B cell (primary cell): ENCODE measurements around the gene SHC3. TPM values are rescaled to one million over a fixed set of nuclear protein-coding genes. Genes with fewer than 3 reads are reported as not detected.

Source experiments
- ATAC-seq: fragments of 200-7000 bp; cut with Tn5 transposase; one replicate; pipeline ENCODE4 v1.10.0; 2021; ENCODE audit warnings: low read depth, mild to moderate bottlenecking, moderate number of reproducible peaks, moderate library complexity
- CTCF ChIA-PET: fragments of 350-600 bp; sonication (Branson Sonifier 250); formaldehyde crosslinking; loops from one replicate; lab custom pipeline; 2021; ENCODE audit warnings: antibody characterized with exemption, inconsistent platforms; lab: Charles Lee
- POLR2A ChIA-PET: fragments of 350-600 bp; sonication (Branson Sonifier 250); formaldehyde crosslinking; loops from one replicate; lab custom pipeline; 2021; ENCODE audit warnings: antibody characterized with exemption; lab: Charles Lee
- DNase-seq: peaks from one replicate; pipeline ENCODE4 v3.0.0; 2013
- H2AFZ ChIP-seq: 2 replicates; pipeline ENCODE4 v1.6.1; 2012; ENCODE audit warnings: mild to moderate bottlenecking, low read depth, low read length; ENCODE audit not compliant: insufficient read depth, poor library complexity, severe bottlenecking
- H3K27ac ChIP-seq, 2 donors: 1 replicate in 1 of 2; 2 replicates in 1 of 2; pipeline ENCODE4 v1.5.1; 2012 to 2013; ENCODE audit warnings: low read length in 2 of 2, mild to moderate bottlenecking in 2 of 2, moderate library complexity in 1 of 2
- H3K27me3 ChIP-seq, 4 experiments: fragments of 200-600 bp in 1 of 4; sonication (generic) in 1 of 4; replicated peaks in 1 of 4; 1 replicate in 2 of 4; 2 replicates in 2 of 4; pipeline versions ENCODE4 v1.6.1 to v1.7.0; 2013 to 2016; ENCODE audit warnings: low read length in 3 of 4, mild to moderate bottlenecking in 2 of 4, mixed read lengths in 1 of 4, moderate library complexity in 1 of 4; ENCODE audit not compliant: insufficient read depth in 4 of 4, control insufficient read depth in 3 of 4; ENCODE audit errors: control extremely low read depth in 1 of 4
- H3K36me3 ChIP-seq, 2 experiments: replicated peaks in 1 of 2; 1 replicate in 1 of 2; 2 replicates in 1 of 2; pipeline versions ENCODE4 v1.6.1 to v1.7.1; 2013; ENCODE audit warnings: low read length in 1 of 2; ENCODE audit not compliant: insufficient read depth in 2 of 2, control insufficient read depth in 1 of 2; ENCODE audit errors: control extremely low read depth in 1 of 2, extremely low read depth in 1 of 2
- H3K4me1 ChIP-seq, 2 donors: fragments of 200-600 bp in 1 of 2; sonication (generic) in 1 of 2; 1 replicate in 1 of 2; 2 replicates in 1 of 2; pipeline versions ENCODE4 v1.5.1 to v1.6.1; 2013 to 2017; ENCODE audit warnings: low read length in 2 of 2; ENCODE audit not compliant: control insufficient read depth in 2 of 2, insufficient read depth in 2 of 2
- H3K4me2 ChIP-seq: replicated peaks from 2 replicates; pipeline ENCODE3; 2012; ENCODE audit warnings: mild to moderate bottlenecking, low read depth, low read length; ENCODE audit not compliant: poor library complexity, severe bottlenecking
- H3K4me3 ChIP-seq, 5 experiments: fragments of 200-600 bp in 1 of 5; sonication (generic) in 1 of 5; 1 replicate in 3 of 5; 2 replicates in 2 of 5; pipeline versions ENCODE4 v1.5.1 to v1.7.0; 2011 to 2016; ENCODE audit warnings: low read length in 4 of 5, mild to moderate bottlenecking in 4 of 5, low read depth in 2 of 5, control low read depth in 1 of 5, moderate library complexity in 1 of 5; ENCODE audit not compliant: insufficient read depth in 1 of 5; ENCODE audit errors: control extremely low read depth in 1 of 5, extremely low read depth in 1 of 5
- H3K79me2 ChIP-seq: fragments of 200-600 bp; sonication (generic); one replicate; pipeline ENCODE4 v1.6.0; 2016; ENCODE audit warnings: low read length; ENCODE audit not compliant: control insufficient read depth, insufficient read depth
- H3K9ac ChIP-seq: fragments of 200-600 bp; sonication (generic); 2 replicates; pipeline ENCODE4 v1.6.1; 2017; ENCODE audit warnings: mild to moderate bottlenecking, low read length, moderate library complexity
- H3K9me3 ChIP-seq, 3 donors: one replicate each; pipeline versions ENCODE4 v1.6.1 to v1.7.1; 2013; ENCODE audit warnings: low read length in 2 of 3; ENCODE audit not compliant: control insufficient read depth in 2 of 3, insufficient read depth in 1 of 3; ENCODE audit errors: control extremely low read depth in 1 of 3
- H4K20me1 ChIP-seq: 2 replicates; pipeline ENCODE4 v1.6.0; 2012; ENCODE audit warnings: mild to moderate bottlenecking, low read length; ENCODE audit not compliant: insufficient read depth, control insufficient read depth, poor library complexity, severe bottlenecking
- H3K27ac Mint-ChIP-seq: one replicate; pipeline ENCODE4 v1.8.0; 2021; ENCODE audit warnings: mixed read lengths
- H3K27me3 Mint-ChIP-seq: one replicate; pipeline ENCODE4 v1.8.0; 2021; ENCODE audit warnings: mixed read lengths
- H3K4me1 Mint-ChIP-seq: one replicate; pipeline ENCODE4 v1.8.0; 2021; ENCODE audit warnings: mixed read lengths
- H3K4me3 Mint-ChIP-seq: one replicate; pipeline ENCODE4 v1.8.0; 2021; ENCODE audit warnings: mixed read lengths
- H3K9me3 Mint-ChIP-seq: one replicate; pipeline ENCODE4 v1.8.0; 2022; ENCODE audit warnings: mixed read lengths; ENCODE audit not compliant: insufficient read depth
- CTCF ChIP-seq: fragments of 200-600 bp; IDR thresholded peaks from one replicate; pipeline ENCODE4 v1.8.0; 2022; ENCODE audit warnings: antibody characterized with exemption, mild to moderate bottlenecking
- EZH2 ChIP-seq: IDR thresholded peaks from 2 replicates; pipeline ENCODE4 v1.6.1; 2012; ENCODE audit warnings: borderline replicate concordance, low read depth, mild to moderate bottlenecking, moderate library complexity, low read length; ENCODE audit not compliant: insufficient read depth, poor library complexity, severe bottlenecking
- WGBS: methylation state at CpG from one replicate; pipeline ENCODE4 v1.1.5; 2013; ENCODE audit warnings: missing lambda C conversion rate; ENCODE audit not compliant: insufficient coverage; 5-methylcytosine and 5-hydroxymethylcytosine counted together
- intact Hi-C: fragments of 100-400 bp; cut with micrococcal nuclease; formaldehyde crosslinking; loops from one replicate; pipeline ENCODE4 v1.10.0; 2022
- polyA plus RNA-seq: library from polyadenylated mRNA; depleted of rRNA; stranded (reverse); fragments of >200 nt; gene quantifications from 2 replicates; pipeline ENCODE4 v1.2.3, GENCODE V29; 2012
- total RNA-seq, 2 donors: library from RNA; stranded (reverse); fragments of 120-200 nt in 1 of 2; gene quantifications; 1 replicate in 1 of 2; 2 replicates in 1 of 2; pipeline versions ENCODE4 v1.2.3 to v1.2.4, GENCODE V29; 2013 to 2022

SHC3 gene
- total and polyA plus RNA-seq, 2 donors (not counting 1 experiment from before 2014, with no cell fraction given) = 0.03 TPM; not detected in 1

- Histone ChIP-seq H3K27me3 (peaks cover 0 to 5% (median 2%) of the 10 kb centered on the region in 4 experiments), H4K20me1 (no peaks in the 10 kb centered on the region), H3K4me3 (no peak overlapping the region), H3K9me3 (peaks cover 3 to 8% (median 4%) of the 10 kb centered on the region in 3 donors), H2AFZ (no peak overlapping the region), H3K4me2 (no peak overlapping the region), H3K4me1 (no peaks in the 10 kb centered on the region), H3K79me2 (no peaks in the 10 kb centered on the region), H3K9ac (no peak overlapping the region), H3K27ac (no peak overlapping the region), H3K36me3 (no peaks in the 10 kb centered on the region)
- CTCF ChIA-PET = no interaction called here
- intact Hi-C loops = no loop called here
- WGBS = 86% methylated on average over 4 of the region's 8 CpGs
- peaks cover 3% of the 10 kb centered on the region for H3K27me3 Mint-ChIP-seq
- H3K4me3 Mint-ChIP-seq = no peak overlapping the region
- H3K27ac Mint-ChIP-seq = no peak overlapping the region
- TF ChIP-seq EZH2 (no peak), CTCF (no peak)
- ATAC-seq = no peak
- POLR2A ChIA-PET = no interaction called here
- DNase-seq = no peak
- H3K4me1 Mint-ChIP-seq = no peaks in the 10 kb centered on the region
- H3K9me3 Mint-ChIP-seq = peaks cover 2% of the 10 kb centered on the region
These were observed 40.8 kb downstream of the SHC3 start for GRCh38 chr9:89137542-89138462.

- no peaks in the 10 kb centered on the region for H3K4me1 ChIP-seq
- H3K9ac ChIP-seq = no peak overlapping the region
- ChIA-PET CTCF (no interaction called here), POLR2A (no interaction called here)
- H3K9me3 Mint-ChIP-seq = peaks cover 2% of the 10 kb centered on the region
- DNase-seq (no peak), ATAC-seq (no peak)
- TF ChIP-seq CTCF = no peak
- TF ChIP-seq EZH2 = no peak
- peaks cover 0 to 5% (median 2%) of the 10 kb centered on the region in 4 experiments for H3K27me3 ChIP-seq
- H3K4me2 ChIP-seq = no peak overlapping the region
- H3K9me3 ChIP-seq = peaks cover 3 to 8% (median 4%) of the 10 kb centered on the region in 3 donors
- no CpG with 5 or more reads among the region's 3 CpGs for WGBS
- H3K36me3 ChIP-seq = no peaks in the 10 kb centered on the region
- H3K27ac Mint-ChIP-seq = no peak overlapping the region
- H3K27me3 Mint-ChIP-seq = peaks cover 3% of the 10 kb centered on the region
- H3K4me1 Mint-ChIP-seq = no peaks in the 10 kb centered on the region
- no peak overlapping the region for H2AFZ ChIP-seq
- no peaks in the 10 kb centered on the region for H4K20me1 ChIP-seq
- H3K27ac ChIP-seq = no peak overlapping the region
- H3K4me3 ChIP-seq = no peak overlapping the region
- H3K4me3 Mint-ChIP-seq = no peak overlapping the region
- intact Hi-C loops = no loop called here
- H3K79me2 ChIP-seq = no peaks in the 10 kb centered on the region
These were observed 42.9 kb downstream of the SHC3 start for GRCh38 chr9:89135591-89136166.
